T-cell (primary cell): ENCODE data around the gene TAB2. TPM values are rescaled to one million over a fixed set of nuclear protein-coding genes. Genes with fewer than 3 reads are reported as not detected.
"Not testable (repeated sequence)": the region's sequence is repeated elsewhere in the genome, so short reads cannot be mapped to it uniquely, and the experiment has no call there.

Experiments
- ATAC-seq, 4 experiments: fragments of 200-7000 bp in 3 of 4; fragments of 150-1000 bp in 1 of 4; cut with Tn5 transposase; replicated peaks in 1 of 4; 1 replicate in 3 of 4; 2 replicates in 1 of 4; pipeline ENCODE4 v1.10.0; 2021; ENCODE audit warnings: moderate library complexity in 3 of 4, mild to moderate bottlenecking in 2 of 4, moderate number of reproducible peaks in 1 of 4
- CTCF ChIA-PET, 2 donors: fragments of 300-600 bp; sonication (Branson Sonifier 250); formaldehyde crosslinking; loops; one replicate each; lab custom pipeline; 2022; ENCODE audit warnings: antibody characterized with exemption in 2 of 2; lab: Charles Lee
- POLR2A ChIA-PET, 2 donors: fragments of 300-600 bp; sonication (Branson Sonifier 250); formaldehyde crosslinking; loops; one replicate each; lab custom pipeline; 2022; ENCODE audit warnings: antibody characterized with exemption in 2 of 2; lab: Charles Lee
- DNase-seq, 35 experiments: peaks; one replicate each; pipeline versions ENCODE4 v3.0.0 to v3.0.0-alpha.2; 2013 to 2023
- H3K27ac ChIP-seq: one replicate; pipeline ENCODE4 v1.5.1; 2013; ENCODE audit warnings: low read length
- H3K27me3 ChIP-seq, 2 experiments: replicated peaks in 1 of 2; 1 replicate in 1 of 2; 2 replicates in 1 of 2; pipeline versions ENCODE4 v1.6.1 to v1.7.0; 2013; ENCODE audit warnings: low read length in 1 of 2, mixed read lengths in 1 of 2; ENCODE audit not compliant: control insufficient read depth in 2 of 2, insufficient read depth in 2 of 2; ENCODE audit errors: extremely low read depth in 1 of 2
- H3K36me3 ChIP-seq, 2 donors: 1 replicate in 1 of 2; 2 replicates in 1 of 2; pipeline versions ENCODE4 v1.6.1 to v1.7.0; 2013; ENCODE audit warnings: low read length in 1 of 2; ENCODE audit not compliant: control insufficient read depth in 2 of 2, insufficient read depth in 1 of 2; ENCODE audit errors: extremely low read depth in 1 of 2
- H3K4me1 ChIP-seq, 2 experiments: 1 replicate in 1 of 2; 2 replicates in 1 of 2; pipeline versions ENCODE4 v1.6.1 to v1.7.0; 2013; ENCODE audit warnings: low read length in 2 of 2, mixed read lengths in 1 of 2; ENCODE audit not compliant: insufficient read depth in 2 of 2, control insufficient read depth in 1 of 2; ENCODE audit errors: extremely low read depth in 1 of 2
- H3K4me3 ChIP-seq, 2 donors: 1 replicate in 1 of 2; 2 replicates in 1 of 2; pipeline versions ENCODE4 v1.5.1 to v1.7.0; 2013; ENCODE audit warnings: mild to moderate bottlenecking in 2 of 2, low read length in 1 of 2, moderate library complexity in 1 of 2; ENCODE audit not compliant: control insufficient read depth in 1 of 2; ENCODE audit errors: extremely low read depth in 1 of 2
- H3K9me3 ChIP-seq: 2 replicates; pipeline ENCODE4 v1.7.0; 2013
- H3K27ac Mint-ChIP-seq, 2 donors: one replicate each; pipeline ENCODE4 v1.8.0; 2020 to 2021; ENCODE audit warnings: mild to moderate bottlenecking in 2 of 2, mixed read lengths in 2 of 2
- H3K27me3 Mint-ChIP-seq, 2 donors: one replicate each; pipeline ENCODE4 v1.8.0; 2021 to 2022; ENCODE audit warnings: mixed read lengths in 2 of 2
- H3K36me3 Mint-ChIP-seq: one replicate; pipeline ENCODE4 v1.8.0; 2021; ENCODE audit warnings: mixed read lengths
- H3K4me1 Mint-ChIP-seq, 3 donors: one replicate each; pipeline ENCODE4 v1.8.0; 2020 to 2022; ENCODE audit warnings: mixed read lengths in 3 of 3, mild to moderate bottlenecking in 1 of 3
- H3K4me3 Mint-ChIP-seq, 3 donors: one replicate each; pipeline ENCODE4 v1.8.0; 2020 to 2022; ENCODE audit warnings: mild to moderate bottlenecking in 3 of 3, mixed read lengths in 3 of 3, moderate library complexity in 3 of 3
- H3K9me3 Mint-ChIP-seq, 3 donors: one replicate each; pipeline ENCODE4 v1.8.0; 2020 to 2022; ENCODE audit warnings: mixed read lengths in 3 of 3
- WGBS: methylation state at CpG from one replicate; pipeline ENCODE4 v1.1.5; 2013; ENCODE audit warnings: missing lambda C conversion rate; ENCODE audit not compliant: insufficient coverage; 5-methylcytosine and 5-hydroxymethylcytosine counted together
- total RNA-seq, 35 experiments: library from RNA in 6 of 35; stranded (reverse) in 6 of 35; fragments of 120-200 nt in 1 of 35; gene quantifications; one replicate each; pipeline versions ENCODE4 v1.2.1 to v1.2.4 and lab custom pipeline; 2013 to 2026

TAB2 gene
- total RNA-seq, 5 donors from 2014 or later (not counting 1 experiment from before 2014, with no cell fraction given): 128 to 160 (median 146) TPM

DNA sequence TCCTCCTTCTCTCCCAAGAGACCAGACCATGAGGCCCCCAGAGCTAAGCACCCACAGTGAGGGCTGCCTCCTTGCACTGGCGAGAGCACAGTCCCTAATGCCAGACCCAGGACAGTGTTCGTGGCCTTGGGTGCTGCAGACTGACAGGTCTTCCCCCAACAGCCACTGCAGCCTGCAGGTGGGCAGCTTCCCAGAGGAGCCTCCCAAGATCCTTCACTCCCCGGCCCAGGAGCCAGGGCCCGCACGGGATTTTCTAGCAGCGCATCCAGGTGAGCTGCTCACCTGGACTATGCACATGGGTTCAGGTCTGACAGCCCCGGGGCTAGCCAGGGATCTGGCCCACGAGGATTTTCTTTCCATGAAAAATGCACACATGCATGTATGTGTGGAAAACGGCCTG, 124.2 kb downstream of the TAB2 start:
- CTCF ChIA-PET: interaction anchor here in 1 of 2 donors (0.6 to 1.6 kb wide), 2 partner anchors 10 to 91 kb away, joined by 7 to 13 read pairs; no protein-coding TSS in a partner anchor
- Mint-ChIP-seq H3K4me1 (peaks cover 7 to 25% (median 15%) of the 10 kb centered on the region in 3 donors), H3K9me3 (no peaks in the 10 kb centered on the region), H3K27ac (no peak overlapping the region), H3K36me3 (no peaks in the 10 kb centered on the region), H3K4me3 (no peak overlapping the region), H3K27me3 (no peaks in the 10 kb centered on the region)
- Histone ChIP-seq H3K36me3 (no peaks in the 10 kb centered on the region), H3K9me3 (no peaks in the 10 kb centered on the region), H3K4me1 (no peaks in the 10 kb centered on the region), H3K27me3 (no peaks in the 10 kb centered on the region), H3K4me3 (no peak overlapping the region), H3K27ac (no peak overlapping the region)
- no peak for ATAC-seq
- DNase-seq: no peak
- 83% methylated on average over 7 of the region's 9 CpGs for WGBS
- POLR2A ChIA-PET: no interaction called here

DNA sequence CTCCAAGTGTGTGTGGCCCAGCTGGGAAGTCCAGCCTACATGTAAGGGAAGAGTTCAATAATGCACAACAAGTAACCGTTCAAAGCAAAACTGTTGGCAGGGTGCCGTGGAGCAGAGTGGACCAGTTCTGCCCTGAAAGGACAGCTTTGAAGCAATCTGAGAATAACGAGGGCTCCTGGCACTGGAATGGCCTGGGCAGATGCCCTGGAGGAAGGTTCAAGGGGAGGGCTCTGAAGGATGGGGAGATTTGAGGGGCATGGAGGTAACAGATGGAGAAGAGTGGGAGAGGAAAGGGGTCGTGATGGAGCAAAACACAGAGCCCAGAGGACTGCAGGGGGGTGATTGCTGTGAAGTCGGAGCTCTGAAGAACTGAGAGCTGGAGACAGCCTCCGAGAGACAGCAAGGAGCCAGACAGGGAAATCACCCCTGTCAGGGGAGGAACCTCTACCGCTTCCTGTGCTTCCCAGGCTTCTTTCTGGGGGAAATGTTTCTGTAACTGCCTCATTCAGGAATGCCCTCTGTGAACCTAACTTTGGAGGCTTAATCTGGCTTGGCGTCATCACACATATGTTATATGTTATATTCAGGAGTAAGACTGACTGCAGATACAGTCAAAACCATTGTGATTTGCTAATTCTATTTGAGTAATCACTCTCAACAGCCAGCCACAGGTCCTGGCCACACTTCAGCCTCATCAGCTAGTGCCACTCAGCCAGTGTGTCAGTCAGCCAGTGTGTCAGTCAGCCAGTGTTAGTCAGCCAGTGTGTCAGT, 126.1 kb downstream of the TAB2 start:
- peaks cover 0 to 11% (median 7%) of the 10 kb centered on the region in 3 donors for H3K4me1 Mint-ChIP-seq
- no peak overlapping the region for H3K4me3 ChIP-seq
- H3K4me3 Mint-ChIP-seq: no peak overlapping the region
- no peak overlapping the region for H3K27ac ChIP-seq
- no peak for ATAC-seq
- no peaks in the 10 kb centered on the region for H3K36me3 ChIP-seq
- no peaks in the 10 kb centered on the region for H3K36me3 Mint-ChIP-seq
- H3K9me3 ChIP-seq: no peaks in the 10 kb centered on the region
- no peaks in the 10 kb centered on the region for H3K9me3 Mint-ChIP-seq
- H3K27me3 ChIP-seq: no peaks in the 10 kb centered on the region
- WGBS: 93% methylated on average over 5 of the region's 8 CpGs
- no peak overlapping the region for H3K27ac Mint-ChIP-seq
- ChIA-PET CTCF (no interaction called here), POLR2A (interaction anchor here (0.6 kb wide), 2 partner anchors 16 to 24 kb away, joined by 3 to 5 read pairs; no protein-coding TSS in a partner anchor)
- DNase-seq: no peak
- no peaks in the 10 kb centered on the region for H3K27me3 Mint-ChIP-seq
- H3K4me1 ChIP-seq: no peaks in the 10 kb centered on the region

DNA sequence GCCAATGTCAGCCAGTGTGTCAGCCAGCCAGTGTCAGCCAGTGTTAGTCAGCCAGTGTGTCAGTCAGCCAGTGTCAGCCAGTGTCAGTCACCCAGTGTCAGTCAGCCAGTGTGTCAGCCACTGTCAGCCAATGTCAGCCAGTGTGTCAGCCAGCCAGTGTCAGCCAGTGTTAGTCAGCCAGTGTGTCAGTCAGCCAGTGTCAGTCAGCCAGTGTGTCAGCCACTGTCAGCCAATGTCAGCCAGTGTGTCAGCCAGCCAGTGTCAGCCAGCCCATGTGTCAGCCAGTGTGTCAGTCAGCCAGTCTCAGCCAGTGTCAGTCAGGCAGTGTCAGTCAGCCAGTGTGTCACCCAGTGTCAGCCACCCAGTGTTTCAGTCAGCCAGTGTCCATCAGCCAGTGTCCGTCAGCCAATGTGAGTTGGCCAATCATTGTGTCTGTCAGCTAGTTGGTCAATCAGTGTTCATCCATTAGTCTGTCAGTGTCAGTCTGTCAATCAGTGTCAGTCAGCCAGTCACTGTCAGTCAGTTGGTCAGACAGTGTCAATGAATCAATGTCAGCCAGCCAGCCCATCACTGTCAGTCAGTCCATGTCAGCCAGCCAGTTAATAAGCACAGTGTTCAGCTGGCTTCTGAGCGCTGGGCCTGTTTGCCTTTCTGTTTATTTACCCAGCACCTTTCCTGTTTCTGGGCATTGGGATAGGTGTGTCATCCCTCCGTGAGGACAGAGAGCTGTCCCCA, 127.0 kb downstream of the TAB2 start:
- WGBS: 67% methylated on average over 2 of the region's 3 CpGs
- not testable (repeated sequence) for H3K36me3 ChIP-seq, H3K27me3 ChIP-seq, H3K4me1 Mint-ChIP-seq, H3K4me3 Mint-ChIP-seq, H3K27ac ChIP-seq, H3K4me1 ChIP-seq, H3K36me3 Mint-ChIP-seq, H3K27me3 Mint-ChIP-seq, H3K4me3 ChIP-seq, H3K9me3 Mint-ChIP-seq, DNase-seq, H3K9me3 ChIP-seq
- peak overlapping the region in 1 of 2 donors; percentile 19 for H3K27ac Mint-ChIP-seq
- CTCF ChIA-PET: interaction anchor here in 1 of 2 donors (0.8 kb wide), 1 partner anchor 72 kb away, joined by 3 read pairs; no protein-coding TSS in a partner anchor
- peak in 1 of 4 experiments; percentile 16 for ATAC-seq
- POLR2A ChIA-PET: interaction anchor here in 1 of 2 donors (0.6 kb wide), 1 partner anchor 25 kb away, joined by 3 read pairs; no protein-coding TSS in a partner anchor

DNA sequence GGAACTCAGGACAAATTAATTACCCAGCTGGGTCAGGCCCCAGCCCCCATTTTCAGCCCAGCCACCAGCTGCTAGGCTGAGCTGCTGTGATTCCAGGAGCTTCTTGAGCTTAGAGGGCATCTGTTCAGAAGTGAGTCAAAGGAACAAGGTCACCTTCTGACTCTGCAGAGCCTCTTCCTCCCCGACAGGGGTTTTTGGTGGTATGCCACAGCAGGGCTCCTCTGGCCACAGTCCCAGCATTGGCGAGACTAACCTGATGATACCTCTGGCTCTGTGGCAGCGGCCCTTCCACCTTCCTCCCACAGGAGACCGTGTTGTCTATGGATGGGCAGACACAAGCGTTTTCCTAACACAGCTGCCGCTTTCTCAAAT, 127.6 kb downstream of the TAB2 start:
- ATAC-seq: peak in 2 of 4 experiments; percentile 16 to 20
- Histone ChIP-seq H3K4me3 (no peak overlapping the region), H3K27ac (no peak overlapping the region), H3K36me3 (peaks cover 0 to 5% of the 10 kb centered on the region in 2 donors), H3K27me3 (peaks cover 0 to under 1% of the 10 kb centered on the region in 2 experiments), H3K4me1 (no peaks in the 10 kb centered on the region), H3K9me3 (no peaks in the 10 kb centered on the region)
- Mint-ChIP-seq H3K27me3 (no peaks in the 10 kb centered on the region), H3K4me3 (no peak overlapping the region), H3K4me1 (peaks cover 0 to 7% (median 0%) of the 10 kb centered on the region in 3 donors), H3K36me3 (peaks cover 6% of the 10 kb centered on the region), H3K27ac (no peak overlapping the region), H3K9me3 (no peaks in the 10 kb centered on the region)
- CTCF ChIA-PET: interaction anchor here in 1 of 2 donors (0.8 kb wide), 1 partner anchor 72 kb away, joined by 3 read pairs; no protein-coding TSS in a partner anchor
- WGBS: 53% methylated on average over 3 of the region's 6 CpGs
- DNase-seq: no peak
- POLR2A ChIA-PET: no interaction called here

DNA sequence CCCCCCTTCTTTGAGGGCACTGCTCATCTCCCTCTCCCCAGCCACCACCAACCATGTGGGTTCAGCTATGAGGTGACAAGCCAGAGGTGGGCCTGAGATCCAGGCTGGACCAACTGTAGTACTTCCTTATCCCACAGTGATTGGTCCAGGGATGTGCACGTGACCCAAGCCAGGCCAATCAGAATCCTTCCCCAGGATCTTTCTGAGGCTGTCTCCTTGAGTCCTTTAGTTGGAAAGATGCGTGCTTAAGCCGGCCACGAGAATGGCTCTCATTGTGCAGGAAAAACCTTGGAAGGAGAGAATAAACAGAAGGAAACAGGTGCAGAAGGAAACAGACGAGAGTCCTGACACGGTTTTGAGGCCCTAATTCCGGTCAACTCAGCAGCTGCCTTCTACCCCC, 128.1 kb downstream of the TAB2 start:
- Histone ChIP-seq H3K27ac (no peak overlapping the region), H3K27me3 (peaks cover 0 to 4% of the 10 kb centered on the region in 2 experiments), H3K4me1 (peaks cover 0 to 2% of the 10 kb centered on the region in 2 experiments), H3K36me3 (peaks cover 0 to 10% of the 10 kb centered on the region in 2 donors), H3K9me3 (no peaks in the 10 kb centered on the region), H3K4me3 (no peak overlapping the region)
- Mint-ChIP-seq H3K36me3 (peaks cover 6% of the 10 kb centered on the region), H3K9me3 (no peaks in the 10 kb centered on the region), H3K4me1 (peaks cover 0 to 7% (median 0%) of the 10 kb centered on the region in 3 donors), H3K27me3 (no peaks in the 10 kb centered on the region), H3K4me3 (no peak overlapping the region), H3K27ac (peak overlapping the region in 1 of 2 donors; percentile 36)
- POLR2A ChIA-PET: no interaction called here
- DNase-seq (no peak), ATAC-seq (peak in 2 of 4 experiments; percentile 7 to 18)
- CTCF ChIA-PET: interaction anchor here (0.5 to 0.9 kb wide), 3 partner anchors 71 to 149 kb away, joined by 3 read pairs; no protein-coding TSS in a partner anchor
- 92% methylated on average over 6 of the region's 7 CpGs for WGBS

DNA sequence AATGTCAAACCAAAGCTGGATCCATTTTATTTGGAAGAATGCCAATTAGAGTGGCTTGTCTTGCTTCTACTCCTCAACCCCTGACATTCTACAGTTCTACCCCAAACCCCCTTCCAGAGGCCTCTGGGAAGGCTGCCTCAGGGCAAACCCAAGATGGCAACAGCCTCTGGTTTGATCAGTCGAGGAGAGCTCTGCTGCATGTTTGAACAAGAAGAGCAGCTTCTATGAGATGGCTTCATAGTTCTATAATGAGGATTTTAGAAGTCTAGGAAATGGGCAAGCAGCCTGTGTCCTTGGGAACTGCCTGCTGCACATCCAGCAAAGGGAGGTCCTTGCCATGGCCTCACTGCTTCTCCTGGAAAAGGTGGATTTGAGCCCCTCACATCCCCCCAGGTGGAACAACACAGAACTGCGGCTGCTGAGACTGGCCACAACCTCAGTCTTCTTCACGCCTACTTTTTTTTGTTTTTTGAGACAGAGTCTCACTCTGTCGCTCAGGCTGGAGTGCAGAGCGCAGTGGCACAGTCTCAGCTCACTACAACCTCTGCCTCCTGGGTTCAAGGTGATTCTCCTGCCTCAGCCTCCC, 129.4 kb downstream of the TAB2 start:
- Mint-ChIP-seq H3K4me3 (no peak overlapping the region), H3K36me3 (peaks cover 8% of the 10 kb centered on the region), H3K27me3 (no peaks in the 10 kb centered on the region), H3K4me1 (peaks cover 0 to 7% (median 0%) of the 10 kb centered on the region in 3 donors), H3K9me3 (no peaks in the 10 kb centered on the region), H3K27ac (no peak overlapping the region)
- peaks cover 0 to 16% of the 10 kb centered on the region in 2 donors for H3K36me3 ChIP-seq
- DNase-seq (no peak), ATAC-seq (no peak)
- H3K27ac ChIP-seq: no peak overlapping the region
- H3K27me3 ChIP-seq: peaks cover 0 to 4% of the 10 kb centered on the region in 2 experiments
- ChIA-PET CTCF (interaction anchor here (0.6 to 1.2 kb wide), 4 partner anchors 70 to 419 kb away, joined by 3 to 5 read pairs (median 3); no protein-coding TSS in a partner anchor), POLR2A (interaction anchor here in 1 of 2 donors (0.5 to 0.7 kb wide), 2 partner anchors 8 to 320 kb away, joined by 5 read pairs; no protein-coding TSS in a partner anchor)
- no peaks in the 10 kb centered on the region for H3K9me3 ChIP-seq
- no CpG with 5 or more reads among the region's 5 CpGs for WGBS
- no peak overlapping the region for H3K4me3 ChIP-seq
- peaks cover 0 to 2% of the 10 kb centered on the region in 2 experiments for H3K4me1 ChIP-seq
